H9 (cell line): Measurements from ENCODE around the gene WDR27. TPM values are rescaled to one million over a fixed set of nuclear protein-coding genes. Genes with fewer than 3 reads are reported as not detected.

Experiments used
- DNase-seq: peaks from one replicate; pipeline ENCODE4 v3.0.0-alpha.2; 2017
- H2AFZ ChIP-seq: one replicate; pipeline ENCODE4 v1.6.1; 2013; ENCODE audit warnings: mild to moderate bottlenecking, low read length, control low read depth, moderate library complexity
- H2AK5ac ChIP-seq: 2 replicates; pipeline ENCODE4 v1.6.1; 2013; ENCODE audit warnings: low read length, control low read depth, mixed read lengths; ENCODE audit not compliant: insufficient read length
- H2BK120ac ChIP-seq: one replicate; pipeline ENCODE4 v1.6.1; 2013; ENCODE audit warnings: low read depth, mild to moderate bottlenecking, low read length, control low read depth, inconsistent platforms; ENCODE audit not compliant: poor library complexity, severe bottlenecking
- H2BK12ac ChIP-seq: 2 replicates; pipeline ENCODE4 v1.6.1; 2013; ENCODE audit warnings: low read length, control low read depth, mixed read lengths, low read depth; ENCODE audit not compliant: insufficient read length
- H2BK15ac ChIP-seq: 2 replicates; pipeline ENCODE4 v1.6.1; 2013; ENCODE audit warnings: low read depth, low read length, control low read depth
- H2BK20ac ChIP-seq: one replicate; pipeline ENCODE4 v1.6.1; 2013; ENCODE audit warnings: low read depth, mild to moderate bottlenecking, low read length, control low read depth, inconsistent platforms; ENCODE audit not compliant: poor library complexity, severe bottlenecking
- H2BK5ac ChIP-seq: 2 replicates; pipeline ENCODE4 v1.6.1; 2013; ENCODE audit warnings: low read length, control low read depth, mixed read lengths; ENCODE audit not compliant: insufficient read length
- H3K14ac ChIP-seq: 2 replicates; pipeline ENCODE4 v1.6.1; 2013; ENCODE audit warnings: low read length, control low read depth; ENCODE audit not compliant: insufficient read depth
- H3K18ac ChIP-seq: 2 replicates; pipeline ENCODE4 v1.6.1; 2013; ENCODE audit warnings: low read depth, mild to moderate bottlenecking, mixed read lengths, low read length, control low read depth; ENCODE audit not compliant: insufficient read length
- H3K23ac ChIP-seq: 2 replicates; pipeline ENCODE4 v1.6.1; 2013; ENCODE audit warnings: low read length, control low read depth, mixed read lengths, low read depth; ENCODE audit not compliant: insufficient read length
- H3K23me2 ChIP-seq: 2 replicates; pipeline ENCODE4 v1.6.1; 2013; ENCODE audit warnings: low read depth, mild to moderate bottlenecking, mixed read lengths, low read length, control low read depth; ENCODE audit not compliant: insufficient read length, poor library complexity, severe bottlenecking
- H3K27ac ChIP-seq: 2 replicates; pipeline ENCODE4 v1.5.1; 2013; ENCODE audit warnings: low read length, control low read depth, mixed read lengths, low read depth; ENCODE audit not compliant: insufficient read length
- H3K27me3 ChIP-seq: 2 replicates; pipeline ENCODE4 v1.6.1; 2013; ENCODE audit warnings: low read length, control low read depth, inconsistent platforms; ENCODE audit not compliant: insufficient read depth
- H3K4ac ChIP-seq: 2 replicates; pipeline ENCODE4 v1.6.1; 2013; ENCODE audit warnings: low read depth, mild to moderate bottlenecking, control low read depth, inconsistent platforms, low read length, moderate library complexity
- H3K4me1 ChIP-seq: 2 replicates; pipeline ENCODE4 v1.6.1; 2013; ENCODE audit warnings: low read length, control low read depth, inconsistent platforms; ENCODE audit not compliant: insufficient read depth
- H3K4me2 ChIP-seq: 2 replicates; pipeline ENCODE4 v1.6.1; 2013; ENCODE audit warnings: low read length, control low read depth, mixed read lengths; ENCODE audit not compliant: insufficient read length, insufficient read depth
- H3K56ac ChIP-seq: 2 replicates; pipeline ENCODE4 v1.6.1; 2013; ENCODE audit warnings: low read depth, mild to moderate bottlenecking, mixed read lengths, low read length, control low read depth; ENCODE audit not compliant: insufficient read length
- H3K79me1 ChIP-seq: 2 replicates; pipeline ENCODE4 v1.6.1; 2013; ENCODE audit warnings: low read depth, mild to moderate bottlenecking, moderate library complexity, low read length, control low read depth, inconsistent platforms; ENCODE audit not compliant: insufficient read depth, poor library complexity, severe bottlenecking
- H3K79me2 ChIP-seq: 2 replicates; pipeline ENCODE4 v1.6.1; 2013; ENCODE audit warnings: low read length, control low read depth, inconsistent platforms; ENCODE audit not compliant: insufficient read depth
- H3K9ac ChIP-seq: 2 replicates; pipeline ENCODE4 v1.6.1; 2013; ENCODE audit warnings: low read length, control low read depth, mixed read lengths; ENCODE audit not compliant: insufficient read length; ENCODE audit errors: extremely low read depth
- H3K9me3 ChIP-seq: one replicate; pipeline ENCODE4 v1.6.1; 2013; ENCODE audit warnings: low read depth, low read length, inconsistent platforms; ENCODE audit not compliant: control insufficient read depth
- H3T11ph ChIP-seq: one replicate; pipeline ENCODE4 v1.6.1; 2013; ENCODE audit warnings: mild to moderate bottlenecking, low read length, control low read depth, inconsistent platforms
- H4K20me1 ChIP-seq: one replicate; pipeline ENCODE4 v1.6.1; 2013; ENCODE audit not compliant: control insufficient read depth, insufficient read length, insufficient read depth
- H4K5ac ChIP-seq: 2 replicates; pipeline ENCODE4 v1.6.1; 2013; ENCODE audit warnings: low read depth, mild to moderate bottlenecking, mixed read lengths, low read length, control low read depth; ENCODE audit not compliant: insufficient read length
- H4K8ac ChIP-seq: replicated peaks from 2 replicates; pipeline ENCODE4 v1.6.1; 2013; ENCODE audit warnings: low read length, control low read depth, mixed read lengths, low read depth; ENCODE audit not compliant: insufficient read length
- H4K91ac ChIP-seq: 2 replicates; pipeline ENCODE4 v1.6.1; 2013; ENCODE audit warnings: low read depth, mild to moderate bottlenecking, moderate library complexity, mixed read lengths, low read length, control low read depth; ENCODE audit not compliant: insufficient read length
- H3K27ac Mint-ChIP-seq, 3 experiments: 2 replicates in 2 of 3; 3 replicates in 1 of 3; pipeline ENCODE4 v1.8.0; 2020 to 2021; ENCODE audit warnings: mixed read lengths in 3 of 3, mild to moderate bottlenecking in 1 of 3, moderate library complexity in 1 of 3
- H3K27me3 Mint-ChIP-seq: 2 replicates; pipeline ENCODE4 v1.8.0; 2021; ENCODE audit warnings: low read depth, mild to moderate bottlenecking, moderate library complexity, mixed read lengths
- H3K36me3 Mint-ChIP-seq, 3 experiments: 2 replicates in 2 of 3; 3 replicates in 1 of 3; pipeline ENCODE4 v1.8.0; 2020 to 2021; ENCODE audit warnings: low read depth in 3 of 3, mixed read lengths in 3 of 3; ENCODE audit not compliant: insufficient read depth in 1 of 3
- H3K4me1 Mint-ChIP-seq, 2 experiments: 2 replicates each; pipeline ENCODE4 v1.8.0; 2020; ENCODE audit warnings: mixed read lengths in 2 of 2
- H3K4me3 Mint-ChIP-seq, 2 experiments: 2 replicates in 1 of 2; 3 replicates in 1 of 2; pipeline ENCODE4 v1.8.0; 2020 to 2021; ENCODE audit warnings: mild to moderate bottlenecking in 2 of 2, mixed read lengths in 2 of 2, moderate library complexity in 1 of 2
- H3K9me3 Mint-ChIP-seq, 2 experiments: 2 replicates in 1 of 2; 3 replicates in 1 of 2; pipeline ENCODE4 v1.8.0; 2020; ENCODE audit warnings: mild to moderate bottlenecking in 2 of 2, mixed read lengths in 2 of 2, moderate library complexity in 1 of 2
- CTCF ChIP-seq: fragments of 200-600 bp; sonication (generic); conservative IDR thresholded peaks from 3 replicates; pipeline ENCODE4 v1.8.0; 2021; ENCODE audit warnings: antibody characterized with exemption, mild to moderate bottlenecking
- WGBS: extraction: QIAGEN DNeasy Blood & Tissue Kit; methylation state at CpG from one replicate; pipeline ENCODE4 v1.1.7; 2013; ENCODE audit warnings: missing lambda C conversion rate, low lambda C conversion rate, mixed read lengths; ENCODE audit not compliant: insufficient read length; ENCODE audit errors: extremely low coverage; 5-methylcytosine and 5-hydroxymethylcytosine counted together
- total RNA-seq: library from RNA; stranded (reverse); gene quantifications from 2 replicates; pipeline ENCODE4 v1.2.1, GENCODE V29; 2021

The WDR27 gene
- total RNA-seq, 1 experiment from 2014 or later, result 48.7 TPM

GRCh38 chr6:169534039-169534421 is 167.8 kb downstream of the WDR27 start:
- no peaks in the 10 kb centered on the region for H3K27me3 ChIP-seq
- H2BK5ac ChIP-seq, result no peak overlapping the region
- no peak overlapping the region for H3K27ac Mint-ChIP-seq
- no peak overlapping the region for H3K9ac ChIP-seq
- no peak overlapping the region for H3T11ph ChIP-seq
- H4K5ac ChIP-seq, result no peak overlapping the region
- no peak overlapping the region for H3K14ac ChIP-seq
- no peak overlapping the region for H3K4ac ChIP-seq
- H2BK120ac ChIP-seq, result no peak overlapping the region
- no peaks in the 10 kb centered on the region for H4K20me1 ChIP-seq
- no peak overlapping the region for H3K56ac ChIP-seq
- peaks cover 37 to 42% of the 10 kb centered on the region in 2 experiments for H3K9me3 Mint-ChIP-seq
- H2BK15ac ChIP-seq, result no peak overlapping the region
- no peak overlapping the region for H3K27ac ChIP-seq
- no peaks in the 10 kb centered on the region for H3K4me1 Mint-ChIP-seq
- no peak overlapping the region for H3K4me3 Mint-ChIP-seq
- H2AFZ ChIP-seq, result no peak overlapping the region
- H3K36me3 Mint-ChIP-seq, result peaks cover 33 to 47% (median 44%) of the 10 kb centered on the region in 3 experiments
- peaks cover 16% of the 10 kb centered on the region for H3K9me3 ChIP-seq
- H4K8ac ChIP-seq, result no peak overlapping the region
- no peak for DNase-seq
- no peaks in the 10 kb centered on the region for H3K4me1 ChIP-seq
- no CpG with 5 or more reads among the region's 3 CpGs for WGBS
- no peak overlapping the region for H2AK5ac ChIP-seq
- no peak overlapping the region for H3K23ac ChIP-seq
- H3K27me3 Mint-ChIP-seq, result no peaks in the 10 kb centered on the region
- H3K79me1 ChIP-seq, result no peaks in the 10 kb centered on the region
- H2BK20ac ChIP-seq, result no peak overlapping the region
- H3K18ac ChIP-seq, result no peak overlapping the region
- H3K23me2 ChIP-seq, result no peaks in the 10 kb centered on the region
- TF ChIP-seq CTCF, result no peak
- H2BK12ac ChIP-seq, result no peak overlapping the region
- H3K4me2 ChIP-seq, result no peak overlapping the region
- H3K79me2 ChIP-seq, result no peaks in the 10 kb centered on the region
- no peak overlapping the region for H4K91ac ChIP-seq
